Esophagus muscularis mucosa (tissue), 4 donors: ENCODE results near the gene TMEM87B. TPM values are rescaled to one million over a fixed set of nuclear protein-coding genes. Genes with fewer than 3 reads are reported as not detected.

Experiments used
- DNase-seq: peaks from one replicate; pipeline ENCODE4 v3.0.0-alpha.2; 2017; ENCODE audit errors: extremely low spot score
- H3K27ac ChIP-seq, 4 donors: fragments of 200-600 bp; sonication (generic); replicated peaks in 1 of 4; 1 replicate in 3 of 4; 2 replicates in 1 of 4; pipeline ENCODE4 v1.5.1; 2016 to 2019; ENCODE audit warnings: mild to moderate bottlenecking in 1 of 4
- H3K27me3 ChIP-seq, 4 donors: fragments of 200-600 bp; sonication (generic); one replicate each; pipeline versions ENCODE4 v1.5.1 to v1.6.0; 2016 to 2019
- H3K36me3 ChIP-seq, 4 donors: fragments of 200-600 bp; sonication (generic); one replicate each; pipeline ENCODE4 v1.5.1; 2016 to 2019
- H3K4me1 ChIP-seq, 4 donors: fragments of 200-600 bp; sonication (generic); one replicate each; pipeline ENCODE4 v1.5.1; 2016 to 2019
- H3K4me3 ChIP-seq, 4 donors: fragments of 200-600 bp; sonication (generic); 1 replicate in 2 of 4; 2 replicates in 2 of 4; pipeline ENCODE4 v1.5.1; 2016 to 2019; ENCODE audit warnings: mild to moderate bottlenecking in 4 of 4, moderate library complexity in 1 of 4
- H3K9me3 ChIP-seq, 4 donors: fragments of 200-600 bp; sonication (generic); 1 replicate in 3 of 4; 2 replicates in 1 of 4; pipeline ENCODE4 v1.5.1; 2016 to 2019
- EP300 ChIP-seq: sonication (generic); formaldehyde crosslinking; IDR thresholded peaks from one replicate; pipeline ENCODE4 v1.6.1; 2017; ENCODE audit warnings: antibody characterized with exemption
- POLR2A ChIP-seq: fragments of 450-650 bp; IDR thresholded peaks from one replicate; pipeline ENCODE4 v1.6.1; 2017; ENCODE audit warnings: antibody characterized with exemption, moderate library complexity, mild to moderate bottlenecking, low read depth
- POLR2AphosphoS5 ChIP-seq, 2 donors: sonication (generic); formaldehyde crosslinking; IDR thresholded peaks; one replicate each; pipeline ENCODE4 v1.6.1; 2017; ENCODE audit warnings: antibody characterized with exemption in 2 of 2
- WGBS: methylation state at CpG from one replicate; pipeline ENCODE4 v1.1.5; 2018; 5-methylcytosine and 5-hydroxymethylcytosine counted together
- intact Hi-C: fragments of 100-400 bp; cut with DNase I; formaldehyde crosslinking; loops from one replicate; pipeline ENCODE4 v1.15.1; 2023
- total RNA-seq, 4 donors: library from RNA; depleted of rRNA; stranded (reverse); fragments of >200 nt; gene quantifications; one replicate each; pipeline versions ENCODE4 v1.1.0 to v1.2.1, GENCODE V29; 2016
- TF ChIP-seq, protein P1 (sequence below), 3 experiments: fragments of 200-600 bp in 2 of 3; fragments of 450-650 bp in 1 of 3; sonication (generic) in 2 of 3; IDR thresholded peaks; one replicate each; pipeline ENCODE4 v1.5.1; 2017 to 2019; ENCODE audit warnings: antibody characterized with exemption in 3 of 3, mild to moderate bottlenecking in 2 of 3, moderate library complexity in 1 of 3

Gene TMEM87B
- total RNA-seq, 4 donors from 2014 or later = 13.7 to 21.8 (median 14.9) TPM

DNA sequence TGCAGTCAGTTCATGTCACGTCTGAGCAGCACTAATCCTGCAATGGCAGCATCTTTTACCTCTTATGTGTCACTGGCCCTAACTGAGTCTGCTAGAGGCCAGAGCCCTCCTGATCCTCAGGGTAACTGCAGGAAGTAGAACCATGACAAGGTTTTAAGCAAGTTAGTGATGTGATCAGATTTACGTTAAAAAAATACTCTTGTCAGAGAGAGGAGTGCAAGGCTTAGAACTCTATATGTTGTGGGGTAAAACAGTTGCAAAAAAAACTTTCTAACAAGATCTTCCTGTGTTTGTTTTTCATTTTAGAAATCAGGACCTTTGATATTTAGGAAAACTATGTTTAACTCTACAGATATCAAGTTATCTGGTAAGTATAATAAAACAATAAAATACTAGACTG is 4.6 kb downstream of the TMEM87B start:
- H3K9me3 ChIP-seq = no peaks in the 10 kb centered on the region
- H3K27ac ChIP-seq = no peak overlapping the region
- intact Hi-C loops = loop anchor here (10.0 kb wide), 1 partner anchor 195 kb away; the partner anchor contains the start of gene ZC3H8
- peaks cover 4 to 41% (median 23%) of the 10 kb centered on the region in 4 donors for H3K36me3 ChIP-seq
- no peak overlapping the region for H3K4me3 ChIP-seq
- peaks cover 21 to 30% (median 25%) of the 10 kb centered on the region in 4 donors for H3K4me1 ChIP-seq
- WGBS = 92% methylated on average over 2 of the region's 2 CpGs
- no peaks in the 10 kb centered on the region for H3K27me3 ChIP-seq
- no peak for TF ChIP-seq EP300
- TF ChIP-seq, protein P1, sequence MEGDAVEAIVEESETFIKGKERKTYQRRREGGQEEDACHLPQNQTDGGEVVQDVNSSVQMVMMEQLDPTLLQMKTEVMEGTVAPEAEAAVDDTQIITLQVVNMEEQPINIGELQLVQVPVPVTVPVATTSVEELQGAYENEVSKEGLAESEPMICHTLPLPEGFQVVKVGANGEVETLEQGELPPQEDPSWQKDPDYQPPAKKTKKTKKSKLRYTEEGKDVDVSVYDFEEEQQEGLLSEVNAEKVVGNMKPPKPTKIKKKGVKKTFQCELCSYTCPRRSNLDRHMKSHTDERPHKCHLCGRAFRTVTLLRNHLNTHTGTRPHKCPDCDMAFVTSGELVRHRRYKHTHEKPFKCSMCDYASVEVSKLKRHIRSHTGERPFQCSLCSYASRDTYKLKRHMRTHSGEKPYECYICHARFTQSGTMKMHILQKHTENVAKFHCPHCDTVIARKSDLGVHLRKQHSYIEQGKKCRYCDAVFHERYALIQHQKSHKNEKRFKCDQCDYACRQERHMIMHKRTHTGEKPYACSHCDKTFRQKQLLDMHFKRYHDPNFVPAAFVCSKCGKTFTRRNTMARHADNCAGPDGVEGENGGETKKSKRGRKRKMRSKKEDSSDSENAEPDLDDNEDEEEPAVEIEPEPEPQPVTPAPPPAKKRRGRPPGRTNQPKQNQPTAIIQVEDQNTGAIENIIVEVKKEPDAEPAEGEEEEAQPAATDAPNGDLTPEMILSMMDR (IDR thresholded peaks at IDR 0.05) = no peak
- TF ChIP-seq POLR2AphosphoS5 (IDR thresholded peaks at IDR 0.05) = no peak
- no peak for TF ChIP-seq POLR2A
- no peak for DNase-seq

GRCh38 chr2:112061299-112061698 is 6.2 kb downstream of the TMEM87B start:
- Histone ChIP-seq H3K36me3 (peaks cover 4 to 57% (median 38%) of the 10 kb centered on the region in 4 donors), H3K27me3 (no peaks in the 10 kb centered on the region), H3K27ac (no peak overlapping the region), H3K4me1 (peaks cover 21 to 24% (median 23%) of the 10 kb centered on the region in 4 donors), H3K4me3 (no peak overlapping the region), H3K9me3 (no peaks in the 10 kb centered on the region)
- 74% methylated on average over 1 of the region's 1 CpG for WGBS
- DNase-seq = no peak
- TF ChIP-seq EP300 (no peak), POLR2AphosphoS5 (IDR thresholded peaks at IDR 0.05) (no peak), POLR2A (no peak)
- TF ChIP-seq, protein P1 (IDR thresholded peaks at IDR 0.05) = no peak
- intact Hi-C loops = no loop called here

GRCh38 chr2:112061840-112062239 is 6.8 kb downstream of the TMEM87B start:
- intact Hi-C loops = no loop called here
- Histone ChIP-seq H3K4me3 (no peak overlapping the region), H3K27me3 (no peaks in the 10 kb centered on the region), H3K36me3 (peaks cover 4 to 61% (median 42%) of the 10 kb centered on the region in 4 donors), H3K9me3 (no peaks in the 10 kb centered on the region), H3K27ac (no peak overlapping the region), H3K4me1 (peaks cover 17 to 19% (median 18%) of the 10 kb centered on the region in 4 donors)
- no peak for TF ChIP-seq POLR2AphosphoS5 (IDR thresholded peaks at IDR 0.05)
- TF ChIP-seq, protein P1 (IDR thresholded peaks at IDR 0.05) = no peak
- TF ChIP-seq EP300 = no peak
- TF ChIP-seq POLR2A = no peak
- WGBS = 95% methylated on average over 2 of the region's 2 CpGs
- no peak for DNase-seq

DNA sequence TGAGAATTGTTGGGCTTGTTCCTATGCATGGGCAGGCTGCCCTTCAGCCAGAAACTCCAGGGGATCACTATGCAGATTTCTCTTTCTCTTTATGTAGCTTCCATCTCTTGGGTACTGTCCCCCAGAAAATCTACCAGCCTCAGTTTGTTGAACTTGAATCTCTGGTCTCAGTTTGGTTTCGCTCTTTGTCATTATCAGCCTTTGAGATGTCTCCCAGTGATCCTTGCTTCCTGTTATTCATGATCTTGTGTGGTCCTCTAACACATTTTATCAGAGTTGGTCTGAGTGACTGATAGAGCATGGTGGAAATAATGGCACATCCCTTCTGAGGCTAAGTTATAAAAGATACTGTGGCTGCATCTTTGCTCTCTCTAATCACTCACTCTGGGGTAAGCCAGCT is 7.8 kb downstream of the TMEM87B start:
- Histone ChIP-seq H3K4me3 (no peak overlapping the region), H3K4me1 (peaks cover 7 to 9% (median 8%) of the 10 kb centered on the region in 4 donors), H3K27me3 (no peaks in the 10 kb centered on the region), H3K36me3 (peaks cover 4 to 72% (median 51%) of the 10 kb centered on the region in 4 donors), H3K9me3 (no peaks in the 10 kb centered on the region), H3K27ac (no peak overlapping the region)
- WGBS = 100% methylated on average over 1 of the region's 1 CpG
- intact Hi-C loops = no loop called here
- no peak for TF ChIP-seq POLR2AphosphoS5 (IDR thresholded peaks at IDR 0.05)
- no peak for TF ChIP-seq POLR2A
- TF ChIP-seq EP300 = no peak
- TF ChIP-seq, protein P1 (IDR thresholded peaks at IDR 0.05) = no peak
- DNase-seq = no peak

DNA sequence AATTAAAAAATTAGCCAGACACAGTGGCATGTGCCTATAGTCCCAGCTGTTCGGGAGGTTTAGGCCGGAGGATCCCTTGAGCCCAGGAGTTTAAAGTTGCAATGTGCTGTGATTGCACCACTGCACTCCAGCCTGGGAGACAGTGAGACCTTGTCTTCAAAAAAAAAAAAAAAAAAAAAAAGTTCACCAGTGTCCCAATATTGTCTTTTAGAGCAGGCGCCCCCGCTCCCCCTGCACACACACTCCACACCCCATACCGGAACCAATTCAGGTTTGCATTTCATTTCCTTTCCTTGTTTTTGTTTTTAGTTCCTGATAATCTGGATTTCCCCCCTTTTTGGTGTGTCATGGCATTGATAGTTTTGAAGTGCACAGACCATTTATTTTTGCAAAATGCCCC is 10.4 kb downstream of the TMEM87B start:
- intact Hi-C loops = no loop called here

More for the DNA sequence above, 10.4 kb downstream of the TMEM87B start:
- no peak for DNase-seq
- no peak overlapping the region for H3K27ac ChIP-seq
- TF ChIP-seq POLR2AphosphoS5 (IDR thresholded peaks at IDR 0.05) = no peak
- no peak overlapping the region for H3K4me3 ChIP-seq
- WGBS = 79% methylated on average over 5 of the region's 5 CpGs
- H3K27me3 ChIP-seq = no peaks in the 10 kb centered on the region
- H3K4me1 ChIP-seq = peaks cover 0 to 4% (median 0%) of the 10 kb centered on the region in 4 donors
- H3K9me3 ChIP-seq = no peaks in the 10 kb centered on the region
- H3K36me3 ChIP-seq = peaks cover 8 to 88% (median 68%) of the 10 kb centered on the region in 4 donors
